NCI-H1436 (cell line): ENCODE results near the gene TAS2R3.
"Not testable (repeated sequence)": the region's sequence is repeated elsewhere in the genome, so short reads cannot be mapped to it uniquely, and the experiment has no call there.

ENCODE experiments used
- DNase-seq: peaks from one replicate; lab custom pipeline; 2025; lab: John Stamatoyannopoulos, UW

TAS2R3 gene, protein sequence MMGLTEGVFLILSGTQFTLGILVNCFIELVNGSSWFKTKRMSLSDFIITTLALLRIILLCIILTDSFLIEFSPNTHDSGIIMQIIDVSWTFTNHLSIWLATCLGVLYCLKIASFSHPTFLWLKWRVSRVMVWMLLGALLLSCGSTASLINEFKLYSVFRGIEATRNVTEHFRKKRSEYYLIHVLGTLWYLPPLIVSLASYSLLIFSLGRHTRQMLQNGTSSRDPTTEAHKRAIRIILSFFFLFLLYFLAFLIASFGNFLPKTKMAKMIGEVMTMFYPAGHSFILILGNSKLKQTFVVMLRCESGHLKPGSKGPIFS

DNA sequence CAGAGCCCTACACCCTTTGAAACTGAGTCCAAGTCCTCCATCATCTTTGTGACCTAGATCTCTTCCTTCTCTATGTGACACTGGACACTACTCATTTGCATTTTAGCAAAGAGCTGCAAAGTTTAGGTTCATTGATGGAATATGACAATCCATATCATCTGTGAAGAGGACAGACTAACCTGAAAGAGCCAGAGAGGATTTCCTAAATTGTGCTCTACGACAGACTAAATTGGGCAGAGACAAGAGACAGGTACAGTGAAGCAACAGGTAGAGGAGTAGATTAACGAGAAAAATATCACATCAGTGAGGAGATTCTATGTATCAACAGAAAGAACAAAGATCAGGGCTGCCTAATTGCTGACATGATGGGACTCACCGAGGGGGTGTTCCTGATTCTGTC, at the start of gene TAS2R3:
Gene TAS2R3, plus strand, starts transcription at position 301 of the 400 bp plus-strand sequence. Its CDS starts 62 bp downstream, at position 363.
- DNase-seq: no peak

DNA sequence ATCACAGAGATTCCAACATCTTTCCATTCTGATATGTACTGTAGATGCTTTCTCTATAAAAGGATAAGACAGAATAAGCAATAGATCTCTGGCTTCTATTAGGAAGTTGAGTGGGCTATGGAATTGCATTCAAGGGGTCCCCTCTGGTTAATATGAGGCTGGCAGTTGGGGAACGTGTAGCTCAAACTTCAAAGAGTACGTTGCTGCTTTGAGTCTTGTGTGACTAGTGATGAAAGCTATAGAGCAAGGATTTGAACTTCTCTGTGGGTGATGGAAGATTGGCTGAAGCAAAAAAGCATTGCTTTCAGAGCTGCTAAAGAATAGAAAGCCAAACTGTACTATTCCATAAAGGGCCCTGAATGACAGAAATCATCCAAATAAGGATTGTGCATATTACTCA, 49.3 kb upstream of the TAS2R3 start:
- no peak for DNase-seq

DNA sequence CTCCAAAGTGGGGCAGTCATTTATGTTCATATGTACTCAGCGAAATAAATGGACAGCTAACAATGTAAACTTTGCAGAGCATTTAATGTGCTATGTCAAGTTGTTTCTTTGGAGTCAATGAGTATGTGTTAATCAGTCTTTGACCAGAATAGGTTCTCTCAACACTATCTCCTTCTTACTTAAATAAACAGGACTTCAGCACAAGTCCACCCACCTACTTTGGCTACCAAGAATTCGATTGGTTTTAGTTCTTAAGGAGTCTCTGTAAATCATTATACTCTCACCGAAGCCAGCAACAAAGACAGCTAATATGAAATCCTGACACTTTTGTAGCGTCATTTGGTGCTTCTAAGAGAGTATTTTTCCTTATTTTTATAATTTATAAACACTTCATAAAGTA, 48.9 kb upstream of the TAS2R3 start:
- DNase-seq: no peak

DNA sequence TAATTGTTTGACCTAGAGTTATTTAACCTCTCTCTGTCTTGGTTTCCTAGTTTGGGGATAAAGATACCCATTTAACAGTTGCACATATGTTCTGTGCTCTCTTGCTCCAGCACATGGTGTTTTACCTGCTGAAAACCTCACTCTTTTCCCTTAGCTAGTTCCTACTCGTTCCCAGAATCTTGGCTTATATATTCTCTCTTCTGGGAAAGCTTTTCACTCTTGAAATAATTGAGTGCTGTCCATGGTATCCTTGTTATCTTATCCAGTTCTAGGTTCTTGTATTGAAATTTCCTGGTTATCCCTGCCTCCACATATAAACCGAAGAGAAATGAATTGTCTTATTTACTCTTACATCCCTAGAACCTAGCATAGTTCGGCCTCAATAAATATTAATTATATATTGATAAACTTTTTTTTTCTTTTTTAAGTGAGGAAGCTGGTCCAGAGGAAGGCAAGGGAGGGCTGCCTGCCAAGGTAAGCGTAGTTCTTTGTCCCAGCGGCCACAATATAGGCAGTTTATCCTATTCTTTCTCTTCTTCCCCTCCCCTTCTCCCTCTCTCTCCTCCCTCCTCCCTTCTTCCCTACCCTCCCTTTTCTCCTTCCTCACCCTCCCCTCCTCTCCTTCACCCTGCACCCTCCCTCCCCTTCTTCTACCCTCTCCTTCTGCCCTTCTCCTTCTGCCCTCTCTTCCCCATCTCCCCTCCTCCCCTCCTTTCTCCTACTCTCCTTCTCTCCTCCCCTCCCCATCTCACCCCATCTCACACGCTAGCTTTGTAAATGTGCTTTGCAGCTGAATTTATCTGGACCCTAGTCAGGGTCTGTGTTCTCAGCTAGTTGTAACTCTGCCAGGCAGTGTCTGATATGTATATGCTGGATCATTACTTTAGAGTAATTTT, 47.9 kb upstream of the TAS2R3 start:
- DNase-seq: no peak

DNA sequence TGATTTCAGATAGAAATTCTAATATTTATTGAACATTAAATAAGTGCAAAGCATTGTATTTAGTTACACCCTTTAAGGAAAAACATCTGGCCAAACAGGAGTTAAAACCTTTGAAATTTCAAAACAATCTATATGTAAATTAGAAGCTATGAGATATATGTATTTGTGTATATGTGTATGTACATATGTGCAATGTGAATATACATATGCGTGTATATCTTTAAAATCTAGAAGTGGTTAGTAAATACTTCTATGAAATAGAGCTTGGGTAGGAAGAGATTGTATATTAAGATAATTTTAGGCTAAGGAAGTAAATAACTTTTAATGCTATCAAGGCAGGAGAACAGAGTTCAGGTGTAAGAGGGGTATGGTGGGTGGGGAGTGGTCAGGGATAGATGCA, 46.4 kb upstream of the TAS2R3 start:
- no peak for DNase-seq

DNA sequence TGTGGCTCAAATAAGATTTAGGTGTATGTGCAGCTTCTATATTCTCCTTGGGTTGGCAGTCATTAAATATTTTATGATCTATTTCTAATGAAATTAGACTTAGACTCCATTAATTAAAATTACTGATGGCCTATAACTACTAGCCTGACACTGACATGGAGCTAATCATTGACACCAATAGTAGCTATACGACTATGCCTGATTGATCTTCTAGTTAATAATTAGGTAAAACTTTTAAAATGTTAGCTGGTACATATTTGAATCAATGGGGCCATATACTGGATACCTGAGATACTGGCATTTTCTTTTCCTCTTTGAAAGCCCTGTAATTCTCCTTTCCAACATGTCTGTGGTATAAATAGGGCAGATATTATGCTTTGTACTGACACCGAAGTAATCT, 41.4 kb upstream of the TAS2R3 start:
- DNase-seq: no peak

DNA sequence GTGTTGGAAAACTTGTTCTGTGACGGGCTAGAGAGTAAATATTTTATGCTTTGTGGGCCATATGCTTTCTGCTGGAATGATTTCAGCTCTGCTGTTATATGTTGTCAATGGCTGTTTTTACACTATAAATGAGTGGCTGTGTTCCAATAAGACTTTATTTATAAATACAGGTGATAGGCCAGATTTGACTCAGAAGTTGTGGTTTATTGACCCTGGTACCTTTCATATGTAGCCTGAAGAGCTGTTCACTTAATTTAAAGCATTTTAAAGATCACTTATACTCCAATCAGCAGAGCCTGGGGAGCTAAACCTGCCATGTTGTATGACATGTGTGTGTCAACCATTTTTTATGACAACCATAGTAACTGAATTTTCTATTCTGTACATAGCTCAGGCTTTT, 34.9 kb upstream of the TAS2R3 start:
- no peak for DNase-seq

DNA sequence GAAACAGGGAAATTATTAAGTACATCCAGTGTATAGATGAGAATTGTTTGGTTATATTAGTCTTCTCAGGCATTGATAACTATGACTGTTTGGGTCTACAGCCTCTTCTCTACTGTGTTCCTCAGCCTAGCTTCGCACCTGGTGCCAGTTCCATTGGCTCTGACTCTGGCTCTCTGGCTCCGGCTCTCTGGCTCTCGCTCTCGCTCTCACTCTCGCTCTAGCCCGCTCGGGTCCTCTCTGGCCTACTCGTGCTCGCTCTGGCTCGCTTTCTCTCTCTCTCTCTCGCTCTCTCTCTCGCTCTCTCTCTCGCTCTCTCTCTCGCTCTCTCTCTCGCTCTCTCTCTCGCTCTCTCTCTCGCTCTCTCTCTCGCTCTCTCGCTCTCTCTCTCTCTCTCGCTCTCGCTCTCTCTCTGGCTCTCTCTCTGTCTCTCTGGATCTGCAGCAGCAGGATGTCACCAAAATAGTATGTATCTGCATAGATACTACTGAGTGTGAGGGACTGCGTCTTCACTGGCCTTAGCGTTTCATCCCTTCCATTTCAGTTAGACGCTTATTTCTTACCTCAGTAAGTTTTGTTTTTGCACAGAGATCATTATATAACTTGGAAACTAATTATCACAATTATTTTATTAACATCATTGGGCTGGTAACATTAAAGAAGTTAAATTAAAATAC, 32.3 kb upstream of the TAS2R3 start:
- DNase-seq: no peak

DNA sequence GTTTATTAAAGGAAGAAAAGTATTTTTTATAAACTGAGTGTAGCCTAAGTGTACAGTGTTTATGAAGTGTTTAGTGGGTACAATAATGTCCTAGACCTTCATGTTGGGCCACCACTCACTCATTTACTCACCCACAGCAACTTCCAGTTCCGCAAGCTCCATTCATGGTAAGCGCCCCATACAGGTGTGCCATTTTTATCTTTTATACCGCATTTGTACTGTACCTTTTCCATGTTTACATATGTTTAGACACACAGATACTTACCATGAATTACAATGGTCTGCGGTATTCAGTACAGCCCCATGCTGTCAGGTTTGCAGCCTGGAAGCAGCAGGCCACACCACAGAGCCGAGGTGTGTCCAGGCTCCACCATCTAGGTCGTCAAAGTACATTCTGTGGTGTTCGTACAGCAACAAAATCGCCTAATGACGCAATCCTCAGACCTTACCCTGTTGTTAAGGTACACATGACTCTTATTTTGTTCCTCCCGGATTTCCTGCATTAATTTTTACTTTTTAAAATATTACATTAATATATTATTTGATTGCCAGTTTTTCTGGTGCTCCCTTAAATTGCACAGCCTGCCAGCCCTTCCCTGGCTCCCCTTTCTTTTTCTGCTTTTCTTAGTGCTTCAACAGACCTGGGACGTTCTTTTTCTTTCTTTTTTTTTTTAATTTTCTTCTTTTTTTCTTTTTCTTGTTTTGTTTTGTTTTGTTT, 26.6 kb upstream of the TAS2R3 start:
- peak; percentile 10 for DNase-seq

DNA sequence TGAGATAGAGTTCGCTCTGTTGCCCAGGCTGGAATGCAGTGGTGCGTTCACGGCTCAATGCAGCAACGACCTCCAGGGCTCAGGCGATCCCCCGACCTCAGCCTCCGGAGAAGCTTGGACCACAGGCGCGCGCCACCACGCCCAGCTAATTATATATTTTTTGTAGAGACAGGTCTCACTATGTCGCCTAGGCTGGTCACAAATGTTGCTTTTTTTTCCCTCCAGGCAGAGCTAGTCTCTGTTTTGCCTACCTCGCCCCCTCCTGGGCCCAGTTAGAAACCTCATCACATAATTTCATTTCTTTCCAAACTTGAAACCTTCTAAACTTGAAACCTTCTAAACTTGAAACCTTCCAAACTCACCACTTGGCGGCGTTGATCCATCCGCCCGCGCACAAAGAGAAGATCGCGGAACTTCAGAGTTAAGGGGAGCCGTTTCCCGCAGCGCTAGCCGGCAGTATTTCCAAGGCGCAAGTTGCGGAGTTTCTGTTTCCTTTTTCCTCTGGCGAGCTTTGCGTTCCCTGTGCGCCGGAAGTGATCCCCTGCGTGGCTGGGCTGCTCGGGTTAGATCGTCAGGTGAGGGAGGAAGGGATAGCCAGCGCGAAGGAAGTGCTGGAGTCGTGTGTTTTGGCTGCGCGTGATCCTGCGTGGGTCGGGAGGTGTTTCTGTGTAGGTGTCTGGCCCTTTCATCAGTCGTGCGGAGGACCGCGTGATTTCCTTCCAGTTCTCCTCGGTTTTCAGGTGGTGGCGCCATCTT, 25.9 kb upstream of the TAS2R3 start, which contains the start of gene SSBP1:
Gene SSBP1, plus strand, starts transcription at position 523 of the 756 bp plus-strand sequence. CDS start 809 bp downstream, outside the sequence.
- peak; percentile 94 for DNase-seq

DNA sequence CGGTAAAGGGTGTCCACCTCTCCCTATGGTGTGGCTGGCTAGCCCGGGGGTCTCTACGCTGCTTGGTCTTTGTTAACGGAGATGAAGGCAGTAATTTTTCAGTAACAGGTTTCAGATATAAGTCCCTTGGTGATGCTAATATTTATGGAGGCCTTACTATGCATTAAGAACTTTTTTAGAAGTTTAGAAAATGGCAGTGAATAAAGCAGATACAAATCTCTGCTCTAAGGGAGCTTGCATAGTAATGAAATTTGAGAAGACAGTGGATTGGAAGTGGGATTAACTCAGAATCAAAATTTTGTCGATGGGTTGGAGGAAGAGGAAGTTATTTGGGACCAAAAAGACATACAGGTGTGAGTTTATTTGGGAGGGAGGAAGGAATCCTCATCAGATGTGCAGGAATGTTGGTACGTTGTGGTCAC, 25.3 kb upstream of the TAS2R3 start:
- DNase-seq: no peak

DNA sequence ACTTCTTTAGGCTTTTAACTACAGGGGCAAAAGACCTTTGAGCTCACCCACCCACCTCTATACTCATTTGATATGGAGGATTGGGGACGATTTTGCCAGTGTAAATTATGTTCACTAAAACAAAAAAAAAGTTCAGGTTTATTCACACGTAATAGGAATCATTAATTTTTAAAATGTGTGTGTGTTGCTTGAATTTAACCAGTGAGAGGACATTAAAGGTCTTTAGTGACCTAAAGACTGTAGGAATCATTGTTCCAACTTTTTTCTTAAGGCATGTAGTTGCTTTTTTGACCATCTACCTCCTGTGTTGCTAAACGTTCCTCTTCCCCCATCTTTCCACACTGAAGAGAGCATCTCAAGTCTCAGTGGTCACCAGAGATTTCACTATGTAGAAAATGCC, 24.6 kb upstream of the TAS2R3 start:
- no peak for DNase-seq

DNA sequence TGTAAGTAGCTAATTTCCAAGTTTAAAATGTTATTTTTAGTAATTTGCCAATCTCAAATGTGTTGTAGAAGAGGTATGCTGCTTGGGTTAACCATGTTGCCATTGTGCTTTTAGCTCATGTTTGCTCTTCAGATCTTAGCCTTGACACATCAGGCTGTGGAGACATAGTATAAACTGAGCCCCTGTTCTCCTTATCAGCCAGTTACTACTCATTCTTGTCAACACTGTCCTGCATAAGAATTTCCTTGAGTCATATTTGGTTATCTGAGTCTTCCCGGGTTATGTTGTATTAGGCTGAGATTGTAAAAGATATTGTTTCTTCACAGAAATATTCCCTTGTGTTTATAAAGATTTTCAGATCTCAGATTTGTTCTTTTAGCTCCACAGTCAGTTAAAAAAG, 21.7 kb upstream of the TAS2R3 start:
- DNase-seq: no peak

DNA sequence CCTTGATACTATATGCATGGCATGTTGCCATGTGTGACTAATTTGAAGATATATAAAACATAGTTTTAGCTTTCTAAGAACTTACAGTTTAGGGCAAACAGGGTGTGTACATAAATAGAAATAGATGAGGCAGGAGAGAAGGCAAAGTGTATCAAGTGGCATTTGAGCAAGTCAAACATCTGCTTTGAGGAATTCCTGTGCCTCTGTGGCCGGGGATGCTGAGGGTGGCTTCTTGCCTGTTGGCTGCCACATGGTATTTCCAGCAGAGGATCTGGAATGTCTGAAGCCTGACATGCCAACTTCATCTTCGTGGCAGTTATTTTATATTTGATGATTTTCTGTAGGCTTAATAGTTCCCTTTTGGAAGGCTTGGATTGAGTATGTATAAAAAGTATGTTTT, 19.8 kb upstream of the TAS2R3 start:
- DNase-seq: no peak

DNA sequence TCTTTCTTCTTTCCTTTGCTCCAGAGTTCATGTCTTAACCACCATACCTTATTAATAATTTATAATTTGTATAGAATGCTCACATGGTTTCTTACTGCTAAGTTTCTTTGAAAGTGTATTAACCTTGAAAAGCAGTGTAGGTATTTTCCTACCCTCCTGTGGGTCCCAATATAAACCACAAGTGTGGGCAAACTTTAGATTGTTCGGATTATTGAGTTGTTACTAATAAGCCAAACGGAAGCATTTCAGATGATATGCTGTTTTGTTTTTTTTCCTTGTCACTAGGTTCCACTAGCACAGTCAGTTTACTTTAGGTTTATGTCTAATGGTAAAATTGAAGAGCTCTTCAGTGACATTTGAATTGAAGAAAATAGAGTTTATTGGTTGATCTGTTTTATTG, 15.5 kb upstream of the TAS2R3 start:
- DNase-seq: no peak

DNA sequence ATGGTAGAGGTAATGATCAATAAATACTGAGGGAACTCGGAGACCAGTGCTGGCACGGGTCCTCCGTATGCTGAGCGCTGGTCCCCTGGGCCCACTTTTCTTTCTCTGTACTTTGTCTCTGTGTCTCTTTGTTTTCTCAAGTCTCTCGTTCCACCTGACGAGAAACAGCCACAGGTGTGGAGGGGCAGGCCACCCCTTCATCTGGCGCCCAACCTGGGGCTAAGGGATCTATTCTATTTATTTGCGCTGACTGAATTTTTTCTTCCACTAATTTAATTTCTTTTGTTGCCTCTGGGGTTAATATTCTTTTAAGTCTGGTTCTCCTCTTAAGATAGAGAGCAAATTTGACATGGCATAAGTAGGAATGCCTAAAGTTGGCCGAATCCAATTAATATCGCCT, 12.0 kb upstream of the TAS2R3 start:
- not testable (repeated sequence) for DNase-seq

DNA sequence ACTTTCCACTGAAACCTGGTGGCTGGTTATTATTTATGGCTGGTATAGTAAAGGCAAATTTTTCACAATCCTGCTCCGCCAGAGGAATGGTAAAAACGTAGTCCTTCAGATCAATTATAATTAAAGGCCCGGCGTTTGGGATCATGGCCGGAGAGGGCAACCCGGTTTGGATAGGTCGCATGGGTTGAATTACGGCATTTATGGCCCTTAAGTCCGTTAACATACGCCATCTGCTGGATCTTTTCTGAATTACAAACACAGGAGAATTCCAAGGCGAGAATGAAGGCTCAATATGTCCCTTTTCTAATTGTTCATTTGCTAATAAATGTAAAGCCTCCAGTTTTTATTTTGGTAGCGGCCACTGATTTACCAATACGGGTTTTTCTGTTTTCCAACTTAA, 11.3 kb upstream of the TAS2R3 start:
- DNase-seq: no peak

DNA sequence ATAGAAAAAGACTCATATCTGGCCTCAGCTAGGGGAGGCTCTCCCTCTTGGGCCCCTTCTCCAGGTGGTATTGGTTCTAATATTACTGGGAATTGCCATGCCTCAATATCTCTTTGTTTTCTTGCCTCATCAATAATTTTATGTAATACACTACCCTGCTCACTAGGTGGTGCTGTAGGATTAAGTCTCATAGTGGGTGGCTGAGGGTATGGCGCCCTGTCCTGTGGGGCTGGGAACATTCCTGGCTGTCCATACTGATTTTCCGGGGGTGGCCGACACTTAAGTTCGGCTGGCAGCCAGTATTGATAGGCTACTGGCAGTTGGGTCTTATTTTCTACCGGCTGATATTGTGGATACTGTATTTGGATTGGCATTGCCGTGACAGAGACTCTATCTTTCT, 9.0 kb upstream of the TAS2R3 start:
- no peak for DNase-seq

DNA sequence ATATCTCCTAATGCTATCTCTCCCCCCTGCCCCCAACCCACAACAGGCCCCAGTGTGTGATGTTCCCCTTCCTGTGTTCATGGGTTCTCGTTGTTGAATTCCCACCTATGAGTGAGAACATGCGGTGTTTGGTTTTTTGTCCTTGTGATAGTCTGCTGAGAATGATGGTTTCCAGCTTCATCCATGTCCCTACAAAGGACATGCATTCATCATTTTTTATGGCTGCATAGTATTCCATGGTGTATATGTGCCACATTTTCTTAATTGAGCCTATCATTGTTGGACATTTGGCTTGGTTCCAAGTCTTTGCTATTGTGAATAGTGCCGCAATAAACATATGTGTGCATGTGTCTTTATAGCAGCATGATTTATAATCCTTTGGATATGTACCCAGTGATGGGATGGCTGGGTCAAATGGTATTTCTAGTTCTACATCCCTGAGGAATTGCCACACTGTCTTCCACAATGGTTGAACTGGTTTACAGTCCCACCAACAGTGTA, 6.2 kb downstream of the TAS2R3 start:
- DNase-seq: not testable (repeated sequence)

DNA sequence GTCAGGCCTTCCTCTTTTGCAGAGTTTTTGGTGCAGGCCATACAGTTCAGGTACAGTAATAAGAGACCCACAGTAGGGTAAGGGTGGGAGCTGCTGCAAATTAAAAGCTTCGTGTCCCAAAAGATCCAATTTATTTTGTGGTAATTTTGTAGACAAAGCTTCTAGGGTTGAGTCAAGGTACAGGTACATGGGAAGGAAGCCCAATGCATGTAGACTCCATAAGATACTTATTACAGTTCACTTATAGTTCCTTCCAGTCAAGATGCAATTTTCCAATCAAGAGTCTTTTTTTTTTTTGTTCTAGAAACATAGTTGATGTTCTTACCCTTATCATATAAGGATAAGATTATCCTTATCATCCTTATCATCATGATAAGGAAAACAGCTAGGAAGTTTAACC, 12.5 kb downstream of the TAS2R3 start, which contains the start of gene TAS2R4:
Gene TAS2R4, plus strand, starts transcription at position 301 of the 400 bp plus-strand sequence. CDS start 1,815 bp downstream, outside the sequence.
- DNase-seq: no peak
